Neural cell (in vitro differentiated cells): ENCODE data around the gene LRRN3. TPM values are rescaled to one million over a fixed set of nuclear protein-coding genes. Genes with fewer than 3 reads are reported as not detected.

ENCODE experiments used
- H2AFZ ChIP-seq: fragments of 200-600, 300-800 bp; sonication (generic), shearing (Covaris generic); 2 replicates; pipeline ENCODE4 v1.6.0; 2014; ENCODE audit warnings: low read depth, mild to moderate bottlenecking, antibody characterized with exemption, low read length, moderate library complexity
- H3F3A ChIP-seq: fragments of 200-600 bp; shearing (Covaris generic); 2 replicates; pipeline ENCODE4 v1.6.1; 2016; ENCODE audit warnings: mild to moderate bottlenecking, moderate library complexity, mixed read lengths, antibody characterized with exemption, low read length; ENCODE audit not compliant: insufficient read depth, poor library complexity, severe bottlenecking
- H3K27ac ChIP-seq: fragments of 200-600, 300-800 bp; sonication (generic), shearing (Covaris generic); 2 replicates; pipeline ENCODE4 v1.5.1; 2014; ENCODE audit warnings: mild to moderate bottlenecking, low read length, moderate library complexity
- H3K27me3 ChIP-seq: fragments of 300-800, 200-600 bp; sonication (generic), shearing (Covaris generic); 2 replicates; pipeline ENCODE4 v1.6.0; 2014; ENCODE audit warnings: mild to moderate bottlenecking, low read depth, low read length, moderate library complexity; ENCODE audit not compliant: insufficient read depth
- H3K36me3 ChIP-seq: fragments of 300-800, 200-600 bp; sonication (generic), shearing (Covaris generic); 2 replicates; pipeline ENCODE4 v1.5.1; 2014; ENCODE audit warnings: mild to moderate bottlenecking, antibody characterized with exemption, low read length, moderate library complexity; ENCODE audit not compliant: insufficient read depth
- H3K4me2 ChIP-seq: fragments of 300-800, 200-600 bp; sonication (generic), shearing (Covaris generic); 2 replicates; pipeline ENCODE4 v1.6.0; 2014; ENCODE audit warnings: mild to moderate bottlenecking, low read length
- H3K4me3 ChIP-seq: fragments of 300-800, 200-600 bp; sonication (generic), shearing (Covaris generic); 2 replicates; pipeline ENCODE4 v1.5.1; 2014; ENCODE audit warnings: mild to moderate bottlenecking, low read length, moderate library complexity
- H3K79me2 ChIP-seq: fragments of 200-600 bp; shearing (Covaris generic); replicated peaks from 2 replicates; pipeline ENCODE4 v1.6.0; 2014; ENCODE audit warnings: mild to moderate bottlenecking, low read length, moderate library complexity; ENCODE audit not compliant: insufficient read depth
- H3K9ac ChIP-seq: fragments of 300-800, 200-600 bp; sonication (generic), shearing (Covaris generic); 2 replicates; pipeline ENCODE4 v1.6.1; 2016; ENCODE audit warnings: mild to moderate bottlenecking, low read length, mixed read lengths
- H3K9me2 ChIP-seq: fragments of 200-600 bp; shearing (Covaris generic); 2 replicates; pipeline ENCODE4 v1.6.1; 2016; ENCODE audit warnings: mild to moderate bottlenecking, low read length, mixed read lengths; ENCODE audit not compliant: insufficient read depth
- H3K9me3 ChIP-seq: fragments of 200-600, 300-800 bp; sonication (generic), shearing (Covaris generic); 2 replicates; pipeline ENCODE4 v1.6.1; 2016; ENCODE audit warnings: mild to moderate bottlenecking, mixed run types, low read length, moderate library complexity, mixed read lengths
- H4K20me1 ChIP-seq: fragments of 200-600 bp; shearing (Covaris generic); 2 replicates; pipeline ENCODE4 v1.6.1; 2016; ENCODE audit warnings: mild to moderate bottlenecking, mixed run types; ENCODE audit not compliant: insufficient read depth
- EP300 ChIP-seq: fragments of 450-650 bp; conservative IDR thresholded peaks from 2 replicates; pipeline ENCODE4 v1.6.1; 2014; ENCODE audit warnings: antibody characterized with exemption, mild to moderate bottlenecking, moderate library complexity; ENCODE audit not compliant: poor library complexity, severe bottlenecking
- EZH2 ChIP-seq: fragments of 200-600, 300-800 bp; shearing (Covaris generic), sonication (generic); IDR thresholded peaks from 2 replicates; pipeline ENCODE4 v1.6.1; 2014; ENCODE audit warnings: antibody characterized with exemption, low read length, borderline replicate concordance, mild to moderate bottlenecking; ENCODE audit not compliant: insufficient read depth, poor library complexity, severe bottlenecking
- MXI1 ChIP-seq: fragments of 450-650 bp; conservative IDR thresholded peaks from 2 replicates; pipeline ENCODE4 v1.6.1; 2014; ENCODE audit warnings: antibody characterized with exemption, mild to moderate bottlenecking; ENCODE audit not compliant: poor library complexity, severe bottlenecking
- POLR2AphosphoS5 ChIP-seq: IDR thresholded peaks from 2 replicates; pipeline ENCODE4 v1.6.1; 2012
- RAD21 ChIP-seq: fragments of 450-650 bp; conservative IDR thresholded peaks from 2 replicates; pipeline ENCODE4 v1.6.1; 2014; ENCODE audit warnings: antibody characterized with exemption, mild to moderate bottlenecking, moderate library complexity
- SMC3 ChIP-seq: fragments of 450-650 bp; conservative IDR thresholded peaks from 2 replicates; pipeline ENCODE4 v1.6.1; 2014; ENCODE audit warnings: antibody characterized with exemption, mild to moderate bottlenecking, moderate library complexity; ENCODE audit not compliant: poor library complexity
- TAF1 ChIP-seq: IDR thresholded peaks from 2 replicates; pipeline ENCODE4 v1.6.1; 2012; ENCODE audit warnings: low read depth
- polyA plus RNA-seq: library from polyadenylated mRNA; depleted of rRNA; stranded (reverse); fragments of >200 nt; gene quantifications from 2 replicates; pipeline ENCODE4 v1.2.3, GENCODE V29; 2014
- TF ChIP-seq, protein P1 (sequence below): IDR thresholded peaks from 2 replicates; pipeline ENCODE4 v1.6.1; 2012; ENCODE audit warnings: borderline replicate concordance
- TF ChIP-seq, protein P2 (sequence below): fragments of 450-650 bp; IDR thresholded peaks from 2 replicates; pipeline ENCODE4 v1.5.1; 2014; ENCODE audit warnings: antibody characterized with exemption, mild to moderate bottlenecking, moderate library complexity; ENCODE audit not compliant: poor library complexity, severe bottlenecking

LRRN3 gene
- polyA plus RNA-seq, 1 donor from 2014 or later = 138 TPM

DNA sequence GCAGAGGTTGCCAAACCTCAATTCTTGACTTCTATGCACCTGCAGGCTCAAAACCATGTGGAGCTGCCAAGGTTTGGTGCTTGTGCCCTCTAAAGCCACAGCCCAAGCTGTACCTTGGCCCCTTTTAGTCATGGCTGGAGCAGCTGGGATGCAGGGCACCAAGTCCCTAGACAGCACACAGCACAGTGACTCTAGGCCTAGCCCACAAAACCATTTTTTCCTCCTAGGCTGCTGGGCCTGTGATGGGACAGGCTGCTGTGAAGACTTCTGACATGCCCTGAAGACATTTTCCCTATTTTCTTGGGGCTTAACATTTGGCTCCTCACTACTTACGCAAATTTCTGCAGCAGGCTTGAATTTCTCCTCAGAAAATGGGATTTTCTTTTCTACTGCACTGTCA, 27.8 kb upstream of the LRRN3 start:
- no peak overlapping the region for H2AFZ ChIP-seq
- no peaks in the 10 kb centered on the region for H3K79me2 ChIP-seq
- H3K27ac ChIP-seq = no peak overlapping the region
- no peak overlapping the region for H3K4me3 ChIP-seq
- no peak overlapping the region for H3K4me2 ChIP-seq
- H4K20me1 ChIP-seq = no peaks in the 10 kb centered on the region
- H3K9me3 ChIP-seq = no peaks in the 10 kb centered on the region
- no peaks in the 10 kb centered on the region for H3K27me3 ChIP-seq
- TF ChIP-seq EP300 (no peak), POLR2AphosphoS5 (no peak), EZH2 (no peak), TAF1 (no peak), RAD21 (no peak), SMC3 (no peak), MXI1 (no peak)
- TF ChIP-seq, protein P1, sequence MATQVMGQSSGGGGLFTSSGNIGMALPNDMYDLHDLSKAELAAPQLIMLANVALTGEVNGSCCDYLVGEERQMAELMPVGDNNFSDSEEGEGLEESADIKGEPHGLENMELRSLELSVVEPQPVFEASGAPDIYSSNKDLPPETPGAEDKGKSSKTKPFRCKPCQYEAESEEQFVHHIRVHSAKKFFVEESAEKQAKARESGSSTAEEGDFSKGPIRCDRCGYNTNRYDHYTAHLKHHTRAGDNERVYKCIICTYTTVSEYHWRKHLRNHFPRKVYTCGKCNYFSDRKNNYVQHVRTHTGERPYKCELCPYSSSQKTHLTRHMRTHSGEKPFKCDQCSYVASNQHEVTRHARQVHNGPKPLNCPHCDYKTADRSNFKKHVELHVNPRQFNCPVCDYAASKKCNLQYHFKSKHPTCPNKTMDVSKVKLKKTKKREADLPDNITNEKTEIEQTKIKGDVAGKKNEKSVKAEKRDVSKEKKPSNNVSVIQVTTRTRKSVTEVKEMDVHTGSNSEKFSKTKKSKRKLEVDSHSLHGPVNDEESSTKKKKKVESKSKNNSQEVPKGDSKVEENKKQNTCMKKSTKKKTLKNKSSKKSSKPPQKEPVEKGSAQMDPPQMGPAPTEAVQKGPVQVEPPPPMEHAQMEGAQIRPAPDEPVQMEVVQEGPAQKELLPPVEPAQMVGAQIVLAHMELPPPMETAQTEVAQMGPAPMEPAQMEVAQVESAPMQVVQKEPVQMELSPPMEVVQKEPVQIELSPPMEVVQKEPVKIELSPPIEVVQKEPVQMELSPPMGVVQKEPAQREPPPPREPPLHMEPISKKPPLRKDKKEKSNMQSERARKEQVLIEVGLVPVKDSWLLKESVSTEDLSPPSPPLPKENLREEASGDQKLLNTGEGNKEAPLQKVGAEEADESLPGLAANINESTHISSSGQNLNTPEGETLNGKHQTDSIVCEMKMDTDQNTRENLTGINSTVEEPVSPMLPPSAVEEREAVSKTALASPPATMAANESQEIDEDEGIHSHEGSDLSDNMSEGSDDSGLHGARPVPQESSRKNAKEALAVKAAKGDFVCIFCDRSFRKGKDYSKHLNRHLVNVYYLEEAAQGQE = no peak
- TF ChIP-seq, protein P2, sequence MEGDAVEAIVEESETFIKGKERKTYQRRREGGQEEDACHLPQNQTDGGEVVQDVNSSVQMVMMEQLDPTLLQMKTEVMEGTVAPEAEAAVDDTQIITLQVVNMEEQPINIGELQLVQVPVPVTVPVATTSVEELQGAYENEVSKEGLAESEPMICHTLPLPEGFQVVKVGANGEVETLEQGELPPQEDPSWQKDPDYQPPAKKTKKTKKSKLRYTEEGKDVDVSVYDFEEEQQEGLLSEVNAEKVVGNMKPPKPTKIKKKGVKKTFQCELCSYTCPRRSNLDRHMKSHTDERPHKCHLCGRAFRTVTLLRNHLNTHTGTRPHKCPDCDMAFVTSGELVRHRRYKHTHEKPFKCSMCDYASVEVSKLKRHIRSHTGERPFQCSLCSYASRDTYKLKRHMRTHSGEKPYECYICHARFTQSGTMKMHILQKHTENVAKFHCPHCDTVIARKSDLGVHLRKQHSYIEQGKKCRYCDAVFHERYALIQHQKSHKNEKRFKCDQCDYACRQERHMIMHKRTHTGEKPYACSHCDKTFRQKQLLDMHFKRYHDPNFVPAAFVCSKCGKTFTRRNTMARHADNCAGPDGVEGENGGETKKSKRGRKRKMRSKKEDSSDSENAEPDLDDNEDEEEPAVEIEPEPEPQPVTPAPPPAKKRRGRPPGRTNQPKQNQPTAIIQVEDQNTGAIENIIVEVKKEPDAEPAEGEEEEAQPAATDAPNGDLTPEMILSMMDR = no peak
- H3K36me3 ChIP-seq = no peaks in the 10 kb centered on the region
- no peaks in the 10 kb centered on the region for H3F3A ChIP-seq
- no peak overlapping the region for H3K9ac ChIP-seq
- H3K9me2 ChIP-seq = no peaks in the 10 kb centered on the region

DNA sequence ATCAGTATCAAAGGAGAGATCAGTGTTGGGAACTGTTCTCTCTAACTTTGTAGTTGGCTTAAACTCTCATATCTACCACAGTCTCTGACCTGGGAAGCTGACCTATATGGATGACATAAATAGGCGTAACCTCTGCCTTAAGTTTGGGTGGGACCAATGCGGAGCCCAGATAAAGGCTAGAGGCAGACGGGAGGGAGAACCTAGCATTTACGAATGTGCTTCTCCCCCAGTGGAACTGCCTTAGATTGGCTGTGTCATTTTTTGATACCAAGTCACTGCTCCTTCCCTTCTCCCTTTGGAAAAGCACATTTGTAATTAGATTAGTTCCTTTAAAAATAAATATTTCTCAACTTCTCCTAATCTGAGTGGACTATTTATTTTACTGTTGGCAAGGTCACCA, 23.7 kb upstream of the LRRN3 start:
- no peaks in the 10 kb centered on the region for H3K27me3 ChIP-seq
- H3K27ac ChIP-seq = no peak overlapping the region
- TF ChIP-seq, protein P2 = no peak
- TF ChIP-seq POLR2AphosphoS5 (no peak), EZH2 (no peak), MXI1 (no peak), RAD21 (no peak), TAF1 (no peak), SMC3 (no peak), EP300 (no peak)
- TF ChIP-seq, protein P1 = no peak
- no peak overlapping the region for H3K9ac ChIP-seq
- no peaks in the 10 kb centered on the region for H4K20me1 ChIP-seq
- H3K79me2 ChIP-seq = no peaks in the 10 kb centered on the region
- no peaks in the 10 kb centered on the region for H3K9me3 ChIP-seq
- no peak overlapping the region for H3K4me3 ChIP-seq
- no peak overlapping the region for H3K4me2 ChIP-seq
- H3F3A ChIP-seq = no peaks in the 10 kb centered on the region
- no peaks in the 10 kb centered on the region for H3K36me3 ChIP-seq
- H3K9me2 ChIP-seq = no peaks in the 10 kb centered on the region
- H2AFZ ChIP-seq = no peak overlapping the region
